ENCODE data around the gene FOXD3. TPM values are rescaled to one million over a fixed set of nuclear protein-coding genes. Genes with fewer than 3 reads are reported as not detected.
"Not testable (repeated sequence)": the region's sequence is repeated elsewhere in the genome, so short reads cannot be mapped to it uniquely, and the experiment has no call there.

Gene FOXD3
- total RNA-seq, 1 donor from 2014 or later = 1.9 TPM

GRCh38 chr1:63321066-63321784, 1.1 kb upstream of the FOXD3 start:
- DNase-seq = no peak

- DNase-seq = no peak
Measured at GRCh38 chr1:63321785-63322113, 618 bp upstream of the FOXD3 start.

- DNase-seq = no peak
Measured at GRCh38 chr1:63322944-63323864, 837 bp downstream of the FOXD3 start.

GRCh38 chr1:63323865-63324778, 1.8 kb downstream of the FOXD3 start:
- DNase-seq = no peak

- DNase-seq = no peak
Measured at GRCh38 chr1:63324779-63325119, 2.4 kb downstream of the FOXD3 start.

GRCh38 chr1:63325279-63325985, 3.1 kb downstream of the FOXD3 start:
- no peak for DNase-seq

GRCh38 chr1:63326106-63326472, 3.7 kb downstream of the FOXD3 start:
- DNase-seq = no peak

GRCh38 chr1:63326473-63327380, 4.4 kb downstream of the FOXD3 start:
- DNase-seq = no peak

GRCh38 chr1:63327417-63328054, 5.2 kb downstream of the FOXD3 start:
- DNase-seq = peak; percentile 65

GRCh38 chr1:63328122-63328521, 5.8 kb downstream of the FOXD3 start:
- DNase-seq = no peak

GRCh38 chr1:63328781-63329180, 6.4 kb downstream of the FOXD3 start:
- DNase-seq = no peak

GRCh38 chr1:63329621-63330330, 7.4 kb downstream of the FOXD3 start:
- DNase-seq = no peak

GRCh38 chr1:63330331-63330916, 8.1 kb downstream of the FOXD3 start:
- no peak for DNase-seq

- no peak for DNase-seq
Measured at GRCh38 chr1:63342402-63342801, 20.0 kb downstream of the FOXD3 start.

GRCh38 chr1:63343922-63344321, 21.6 kb downstream of the FOXD3 start:
- DNase-seq = no peak

- no peak for DNase-seq
Measured at GRCh38 chr1:63350320-63350719, 28.0 kb downstream of the FOXD3 start.

GRCh38 chr1:63352736-63353135, 30.4 kb downstream of the FOXD3 start:
- DNase-seq = no peak

- not testable (repeated sequence) for DNase-seq
Measured at GRCh38 chr1:63356234-63356633, 33.9 kb downstream of the FOXD3 start.

- DNase-seq = no peak
Measured at GRCh38 chr1:63359561-63359960, 37.2 kb downstream of the FOXD3 start.
